HL-60 (cell line): Measurements from ENCODE around the gene TANK.

ENCODE experiments used
- DNase-seq, 2 experiments: peaks; one replicate each; pipeline ENCODE4 v3.0.0-alpha.2; 2010 to 2020; ENCODE audit warnings: low read depth in 1 of 2, low spot score in 1 of 2
- H3K27ac ChIP-seq: fragments of 250-450 bp; sonication (Bioruptor Pico); replicated peaks from 2 replicates; pipeline ENCODE4 v1.5.1; 2020; ENCODE audit warnings: mild to moderate bottlenecking, moderate library complexity
- H3K27me3 ChIP-seq: fragments of 250-450 bp; sonication (Bioruptor Pico); 2 replicates; pipeline ENCODE4 v1.5.1; 2021; ENCODE audit warnings: mild to moderate bottlenecking, moderate library complexity; ENCODE audit not compliant: insufficient read depth, poor library complexity, severe bottlenecking
- H3K4me3 ChIP-seq: replicated peaks from 2 replicates; pipeline ENCODE4 v1.5.1; 2011; ENCODE audit warnings: mild to moderate bottlenecking, control low read depth, low read length; ENCODE audit not compliant: insufficient read depth
- CTCF ChIP-seq: IDR thresholded peaks from one replicate; pipeline ENCODE4 v1.5.1; 2011; ENCODE audit warnings: low read length, control low read depth, inconsistent platforms; ENCODE audit not compliant: insufficient read depth
- GABPA ChIP-seq: IDR thresholded peaks from 2 replicates; pipeline ENCODE4 v1.6.1; 2012; ENCODE audit warnings: low read depth
- POLR2AphosphoS5 ChIP-seq: IDR thresholded peaks from 2 replicates; pipeline ENCODE4 v1.6.1; 2012; ENCODE audit warnings: low read depth
- REST ChIP-seq: IDR thresholded peaks from 2 replicates; pipeline ENCODE4 v1.6.1; 2012; ENCODE audit warnings: low read depth; ENCODE audit not compliant: insufficient replicate concordance
- SPI1 ChIP-seq: IDR thresholded peaks from 2 replicates; pipeline ENCODE4 v1.6.1; 2012; ENCODE audit warnings: low read depth, mild to moderate bottlenecking, borderline replicate concordance

Gene TANK

GRCh38 chr2:161119483-161119882 lies 40.7 kb upstream of the TANK start:
- no peak overlapping the region for H3K4me3 ChIP-seq
- no peak overlapping the region for H3K27ac ChIP-seq
- H3K27me3 ChIP-seq, result no peaks in the 10 kb centered on the region
- DNase-seq, result no peak
- no peak for TF ChIP-seq REST
- no peak for TF ChIP-seq GABPA
- TF ChIP-seq CTCF, result no peak
- TF ChIP-seq SPI1, result no peak
- TF ChIP-seq POLR2AphosphoS5, result no peak

- H3K27ac ChIP-seq, result no peak overlapping the region
- no peak overlapping the region for H3K4me3 ChIP-seq
These were observed 39.5 kb upstream of the TANK start for GRCh38 chr2:161120775-161121174.

GRCh38 chr2:161121622-161122021 lies 38.6 kb upstream of the TANK start:
- no peak overlapping the region for H3K27ac ChIP-seq
- TF ChIP-seq GABPA (no peak), POLR2AphosphoS5 (no peak), REST (no peak), CTCF (no peak), SPI1 (no peak)
- no peak overlapping the region for H3K4me3 ChIP-seq
- no peak for DNase-seq
- H3K27me3 ChIP-seq, result no peaks in the 10 kb centered on the region

More at GRCh38 chr2:161120775-161121174, 39.5 kb upstream of the TANK start:
- no peaks in the 10 kb centered on the region for H3K27me3 ChIP-seq
- no peak for DNase-seq
- TF ChIP-seq SPI1, result no peak

- no peak overlapping the region for H3K4me3 ChIP-seq
- DNase-seq, result peak; percentile 16 to 47
- H3K27ac ChIP-seq, result no peak overlapping the region
- TF ChIP-seq GABPA, result no peak
- no peak for TF ChIP-seq SPI1
- TF ChIP-seq REST, result no peak
- TF ChIP-seq POLR2AphosphoS5, result no peak
- no peak for TF ChIP-seq CTCF
- H3K27me3 ChIP-seq, result no peaks in the 10 kb centered on the region
These were observed 37.3 kb upstream of the TANK start for GRCh38 chr2:161122772-161123530.
